Smooth muscle cell (in vitro differentiated cells): ENCODE results near the gene KIF12. TPM values are rescaled to one million over a fixed set of nuclear protein-coding genes. Genes with fewer than 3 reads are reported as not detected.
"Not testable (repeated sequence)": the region's sequence is repeated elsewhere in the genome, so short reads cannot be mapped to it uniquely, and the experiment has no call there.

Experiments
- DNase-seq: peaks from one replicate; lab custom pipeline; 2025; ENCODE audit not compliant: unreplicated experiment; lab: John Stamatoyannopoulos, UW
- H2AFZ ChIP-seq: fragments of 200-600 bp; sonication (generic); 2 replicates; pipeline ENCODE4 v1.6.0; 2016; ENCODE audit warnings: antibody characterized with exemption, low read depth, mild to moderate bottlenecking
- H3F3A ChIP-seq: fragments of 200-600 bp; sonication (generic); 2 replicates; pipeline ENCODE4 v1.6.0; 2017; ENCODE audit warnings: antibody characterized with exemption, low read depth
- H3K27ac ChIP-seq: fragments of 200-600 bp; sonication (generic); 2 replicates; pipeline ENCODE4 v1.5.1; 2016; ENCODE audit warnings: low read depth, mild to moderate bottlenecking
- H3K27me3 ChIP-seq: fragments of 200-600 bp; sonication (generic); 2 replicates; pipeline ENCODE4 v1.6.1; 2016; ENCODE audit warnings: low read depth, mild to moderate bottlenecking
- H3K36me3 ChIP-seq: fragments of 200-600 bp; sonication (generic); 2 replicates; pipeline ENCODE4 v1.5.1; 2016; ENCODE audit warnings: low read depth
- H3K4me1 ChIP-seq: fragments of 200-600 bp; sonication (generic); 2 replicates; pipeline ENCODE4 v1.5.1; 2016; ENCODE audit warnings: low read depth
- H3K4me2 ChIP-seq: fragments of 200-600 bp; sonication (generic); 2 replicates; pipeline ENCODE4 v1.6.0; 2016; ENCODE audit warnings: mild to moderate bottlenecking
- H3K4me3 ChIP-seq: fragments of 200-600 bp; sonication (generic); 2 replicates; pipeline ENCODE4 v1.5.1; 2016; ENCODE audit warnings: mild to moderate bottlenecking
- H3K79me2 ChIP-seq: fragments of 200-600 bp; sonication (generic); 2 replicates; pipeline ENCODE4 v1.6.0; 2016; ENCODE audit warnings: low read depth, mild to moderate bottlenecking
- H3K9ac ChIP-seq: fragments of 200-600 bp; sonication (generic); 2 replicates; pipeline ENCODE4 v1.6.0; 2016; ENCODE audit warnings: low read depth
- H3K9me3 ChIP-seq: fragments of 200-600 bp; sonication (generic); replicated peaks from 2 replicates; pipeline ENCODE4 v1.5.1; 2016; ENCODE audit warnings: low read depth
- H4K20me1 ChIP-seq: fragments of 200-600 bp; sonication (generic); 2 replicates; pipeline ENCODE4 v1.6.0; 2016; ENCODE audit warnings: low read depth
- CTCF ChIP-seq: fragments of 200-600 bp; sonication (generic); IDR thresholded peaks from 2 replicates; pipeline ENCODE4 v1.5.1; 2017; ENCODE audit warnings: borderline replicate concordance, mild to moderate bottlenecking, antibody characterized with exemption; ENCODE audit not compliant: insufficient read depth, poor library complexity, severe bottlenecking
- WGBS: methylation state at CpG from one replicate; pipeline ENCODE4 v1.1.7; 2016; ENCODE audit warnings: low lambda C conversion rate; 5-methylcytosine and 5-hydroxymethylcytosine counted together
- polyA plus RNA-seq: library from polyadenylated mRNA; unstranded; fragments of >200 nt; fragmentation: Nextera tagmentation; extraction: Ambion mirVana; gene quantifications from 2 replicates; pipeline ENCODE4 v1.2.1, GENCODE V29; 2016
- total RNA-seq: library from RNA; depleted of rRNA; stranded (reverse); fragments of >200 nt; gene quantifications from 2 replicates; pipeline ENCODE4 v1.2.3, GENCODE V29; 2014

The KIF12 gene
- total and polyA plus RNA-seq, 2 experiments from 2014 or later, result not detected

- Histone ChIP-seq H3K27me3 (no peaks in the 10 kb centered on the region), H3K9ac (no peak overlapping the region), H3K9me3 (no peaks in the 10 kb centered on the region), H3K36me3 (peaks cover 4% of the 10 kb centered on the region), H3K4me3 (no peak overlapping the region), H3F3A (no peaks in the 10 kb centered on the region), H2AFZ (no peak overlapping the region), H3K4me2 (no peak overlapping the region), H4K20me1 (peaks cover 31% of the 10 kb centered on the region), H3K79me2 (no peaks in the 10 kb centered on the region), H3K4me1 (no peaks in the 10 kb centered on the region), H3K27ac (no peak overlapping the region)
- TF ChIP-seq CTCF, result no peak
- DNase-seq, result no peak
- WGBS, result over 99% methylated on average over 43 of the region's 44 CpGs
Measured at GRCh38 chr9:114048533-114049415, 50.3 kb downstream of the KIF12 start.

GRCh38 chr9:114047717-114048116 lies 51.4 kb downstream of the KIF12 start:
- Histone ChIP-seq H3K4me1 (no peaks in the 10 kb centered on the region), H3K27me3 (no peaks in the 10 kb centered on the region), H2AFZ (no peak overlapping the region), H3K79me2 (no peaks in the 10 kb centered on the region), H3K36me3 (peaks cover 4% of the 10 kb centered on the region), H3K9me3 (no peaks in the 10 kb centered on the region), H3K27ac (no peak overlapping the region), H3F3A (no peaks in the 10 kb centered on the region), H3K4me2 (no peak overlapping the region), H3K9ac (no peak overlapping the region), H4K20me1 (peaks cover 42% of the 10 kb centered on the region), H3K4me3 (no peak overlapping the region)
- DNase-seq, result no peak
- WGBS, result 72% methylated on average over 3 of the region's 3 CpGs
- peak; percentile 16 for TF ChIP-seq CTCF

GRCh38 chr9:114046875-114047274 lies 52.2 kb downstream of the KIF12 start:
- no peaks in the 10 kb centered on the region for H3F3A ChIP-seq
- no peak overlapping the region for H3K9ac ChIP-seq
- no peaks in the 10 kb centered on the region for H3K9me3 ChIP-seq
- WGBS, result 48% methylated on average over 1 of the region's 1 CpG
- TF ChIP-seq CTCF, result no peak
- no peak overlapping the region for H2AFZ ChIP-seq
- H3K4me3 ChIP-seq, result no peak overlapping the region
- peaks cover 4% of the 10 kb centered on the region for H3K36me3 ChIP-seq
- H3K4me1 ChIP-seq, result no peaks in the 10 kb centered on the region
- no peak for DNase-seq
- no peak overlapping the region for H3K4me2 ChIP-seq
- H3K27me3 ChIP-seq, result no peaks in the 10 kb centered on the region
- peaks cover 42% of the 10 kb centered on the region for H4K20me1 ChIP-seq
- no peak overlapping the region for H3K27ac ChIP-seq
- H3K79me2 ChIP-seq, result no peaks in the 10 kb centered on the region

DNA sequence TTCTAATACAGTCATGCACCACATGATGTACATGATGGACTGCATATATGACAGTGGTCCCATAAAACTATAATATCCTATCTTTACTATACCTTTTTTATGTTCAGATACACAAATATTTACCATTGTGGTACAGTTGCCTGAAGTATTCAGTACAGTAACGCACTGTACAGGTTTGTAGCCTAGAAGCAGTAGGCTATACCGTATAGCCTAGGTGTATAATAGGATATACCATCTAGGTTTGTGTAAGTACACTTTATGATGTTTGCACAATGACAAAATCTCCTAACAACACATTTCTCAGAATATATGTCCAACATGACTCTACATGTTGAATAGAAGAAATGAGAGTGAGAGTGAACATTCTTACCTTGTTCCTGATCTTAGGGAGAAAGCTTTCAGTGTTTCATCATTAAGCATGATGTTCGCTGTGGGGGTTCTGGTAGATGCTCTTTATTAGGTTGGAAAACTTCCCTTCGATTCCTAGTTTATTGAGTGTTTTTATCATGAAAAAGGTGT lies 52.8 kb downstream of the KIF12 start:
- Histone ChIP-seq H3K79me2 (no peaks in the 10 kb centered on the region), H3K9me3 (no peaks in the 10 kb centered on the region), H3K27me3 (no peaks in the 10 kb centered on the region), H3K36me3 (peaks cover 4% of the 10 kb centered on the region), H3K4me1 (no peaks in the 10 kb centered on the region), H4K20me1 (peaks cover 42% of the 10 kb centered on the region), H2AFZ (no peak overlapping the region), H3K9ac (no peak overlapping the region), H3K4me3 (no peak overlapping the region), H3K27ac (no peak overlapping the region), H3F3A (no peaks in the 10 kb centered on the region), H3K4me2 (no peak overlapping the region)
- 96% methylated on average over 4 of the region's 4 CpGs for WGBS
- no peak for DNase-seq
- TF ChIP-seq CTCF, result no peak

GRCh38 chr9:114043660-114044059 lies 55.4 kb downstream of the KIF12 start:
- H3F3A ChIP-seq, H3K27ac ChIP-seq, H2AFZ ChIP-seq, H3K4me1 ChIP-seq, H3K9me3 ChIP-seq, H3K4me3 ChIP-seq, H3K4me2 ChIP-seq, H3K27me3 ChIP-seq, H3K9ac ChIP-seq, H3K79me2 ChIP-seq, DNase-seq, H3K36me3 ChIP-seq: not testable (repeated sequence)
- peaks cover 42% of the 10 kb centered on the region for H4K20me1 ChIP-seq
